CD4-positive, alpha-beta T cell treated with Interleukin-15 for 1 hour (primary cell): ENCODE results near the gene VPS26C.

Source experiments
- DNase-seq: peaks from one replicate; pipeline ENCODE4 v3.0.0-alpha.2; 2020

Gene VPS26C

GRCh38 chr21:37263827-37264600, 3.1 kb downstream of the VPS26C start:
- DNase-seq, result no peak

DNA sequence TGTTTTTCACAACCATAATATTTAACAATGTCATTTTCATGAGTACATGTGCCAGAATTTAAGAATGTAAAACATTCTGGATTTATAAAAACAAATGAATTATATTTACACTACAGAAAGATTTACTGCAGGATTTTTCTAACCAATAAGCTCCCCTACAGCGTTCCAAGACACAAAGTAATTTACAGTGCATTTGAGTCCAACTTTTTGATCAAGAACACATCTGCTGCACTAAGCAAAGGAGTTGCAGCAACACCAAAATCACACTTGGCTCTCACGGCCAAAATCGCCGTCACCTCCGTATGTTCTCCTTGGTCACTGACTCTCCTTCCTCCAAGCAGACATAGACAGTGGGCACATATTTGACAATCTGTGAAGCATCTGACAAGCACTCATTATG, 7.7 kb downstream of the VPS26C start:
- DNase-seq, result no peak

DNA sequence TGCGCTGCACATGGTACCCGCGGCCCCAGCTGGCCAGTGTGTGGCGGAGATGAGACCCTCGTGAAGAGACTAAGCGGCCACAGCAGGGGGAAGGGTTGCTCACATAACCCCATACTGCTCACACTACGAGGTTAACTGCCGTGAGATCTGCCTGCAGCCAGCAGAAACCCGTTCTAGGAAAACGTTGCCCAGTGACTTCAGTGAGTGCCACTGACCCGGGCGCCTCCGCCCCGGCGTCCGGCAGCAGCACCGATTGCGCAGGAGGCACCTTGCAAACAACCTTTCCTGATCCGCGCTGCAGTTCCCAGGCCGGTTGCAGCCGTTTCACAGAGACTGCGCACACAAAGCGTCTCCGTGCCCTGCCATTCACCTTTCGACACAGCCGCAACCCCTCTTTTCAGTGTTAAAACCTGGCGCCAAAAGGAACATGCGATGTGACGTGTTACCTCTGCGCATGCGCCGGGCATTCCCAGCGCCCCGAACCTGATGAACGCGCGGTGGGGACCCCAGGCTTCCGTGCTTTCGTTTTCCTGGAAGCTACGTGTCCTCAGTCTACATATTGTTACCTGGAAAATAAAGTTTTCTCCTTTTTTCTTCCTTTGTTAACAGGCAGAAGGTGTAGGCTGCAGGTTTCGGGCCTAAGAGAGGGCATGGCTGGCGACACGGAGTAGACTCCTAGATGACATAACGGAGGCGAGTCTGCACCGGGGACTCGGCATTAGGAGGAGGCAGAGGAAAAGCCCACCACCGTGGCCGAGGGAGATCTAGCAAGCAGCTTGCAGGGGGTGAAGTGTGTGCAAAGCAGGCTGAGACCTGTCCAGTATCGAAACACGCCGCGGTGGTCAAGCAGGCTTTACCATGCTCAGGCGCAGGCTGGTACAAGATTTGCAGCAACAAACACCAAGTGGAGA, 8.9 kb downstream of the VPS26C start:
- DNase-seq, result peak; percentile 83

GRCh38 chr21:37257511-37257966, 9.6 kb downstream of the VPS26C start:
- DNase-seq, result peak; percentile 31

DNA sequence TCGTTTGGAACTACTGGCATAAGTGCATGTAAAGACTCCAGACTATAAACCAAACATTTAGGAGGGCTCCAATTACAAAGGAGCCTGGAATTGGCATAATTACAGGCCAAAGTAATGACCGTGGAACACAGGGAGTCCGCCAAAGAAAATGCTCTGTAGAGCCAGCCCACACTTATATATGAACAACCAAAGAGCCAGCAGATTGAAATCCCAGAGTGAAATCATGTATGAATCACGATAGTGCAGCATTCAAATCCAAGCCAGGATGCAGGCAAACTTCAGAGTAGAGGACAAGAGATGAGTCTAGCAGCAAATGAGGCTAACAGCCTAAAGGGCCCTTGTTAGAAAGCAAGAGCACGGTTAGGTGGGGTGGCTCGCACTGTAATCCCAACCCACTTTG, 13.1 kb downstream of the VPS26C start:
- DNase-seq, result no peak

GRCh38 chr21:37251294-37251634, 15.9 kb downstream of the VPS26C start:
- DNase-seq, result no peak

DNA sequence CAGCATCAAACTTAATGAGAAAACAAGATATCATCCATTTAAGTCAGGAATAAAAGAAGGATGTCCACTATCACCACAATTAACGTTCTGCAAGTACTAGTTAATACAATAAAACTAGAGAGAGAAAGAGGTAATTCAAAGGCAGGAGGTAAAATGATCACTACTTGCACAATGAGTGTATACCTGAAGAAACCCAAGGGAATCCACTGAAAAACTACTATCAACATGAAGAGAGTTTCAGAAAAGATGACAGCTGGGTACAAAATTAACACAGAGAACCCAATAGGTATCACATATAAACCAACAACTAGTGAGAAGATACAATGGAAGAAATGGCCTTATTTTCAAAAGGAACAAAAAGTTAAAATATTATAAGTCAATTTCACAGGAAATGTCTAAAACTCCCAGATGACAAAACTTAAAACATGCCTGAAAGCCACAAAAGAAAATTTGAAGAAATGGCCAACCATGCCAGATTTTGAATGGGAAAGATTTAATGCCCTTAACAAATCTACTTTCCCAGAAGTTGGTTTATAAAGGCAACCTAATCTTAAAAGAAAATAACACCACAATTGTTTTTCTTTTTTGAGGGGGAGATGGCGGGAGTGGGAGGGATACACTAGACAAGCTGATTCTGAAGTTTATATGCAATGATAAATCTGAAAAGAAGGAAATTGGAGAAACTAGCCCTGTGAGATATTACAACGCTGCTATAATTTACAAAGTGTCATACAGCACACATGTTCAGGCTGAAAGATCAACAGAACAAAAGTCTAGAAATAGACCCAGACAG, 17.8 kb downstream of the VPS26C start:
- DNase-seq, result no peak

GRCh38 chr21:37248298-37248697, 18.8 kb downstream of the VPS26C start:
- DNase-seq, result no peak

DNA sequence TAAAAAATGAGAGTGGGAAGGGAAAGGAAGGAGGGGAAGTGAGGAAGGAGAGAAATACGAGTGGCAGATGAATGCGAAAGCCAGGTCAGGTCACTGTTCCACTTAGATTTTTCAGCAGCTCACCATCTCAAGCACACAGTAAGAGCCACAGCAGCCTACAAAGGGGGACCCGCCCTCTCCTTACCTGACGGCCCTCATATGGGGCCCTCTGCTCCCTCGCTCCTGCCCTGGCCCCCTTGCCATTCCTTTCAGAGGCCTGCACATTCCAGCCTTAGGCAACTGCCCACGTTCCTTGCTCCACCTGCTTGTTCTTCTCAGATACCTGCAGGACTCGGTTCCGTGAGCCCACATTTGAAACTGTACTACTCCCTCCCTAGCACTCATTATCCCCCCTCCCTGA, 22.0 kb downstream of the VPS26C start:
- DNase-seq, result no peak

DNA sequence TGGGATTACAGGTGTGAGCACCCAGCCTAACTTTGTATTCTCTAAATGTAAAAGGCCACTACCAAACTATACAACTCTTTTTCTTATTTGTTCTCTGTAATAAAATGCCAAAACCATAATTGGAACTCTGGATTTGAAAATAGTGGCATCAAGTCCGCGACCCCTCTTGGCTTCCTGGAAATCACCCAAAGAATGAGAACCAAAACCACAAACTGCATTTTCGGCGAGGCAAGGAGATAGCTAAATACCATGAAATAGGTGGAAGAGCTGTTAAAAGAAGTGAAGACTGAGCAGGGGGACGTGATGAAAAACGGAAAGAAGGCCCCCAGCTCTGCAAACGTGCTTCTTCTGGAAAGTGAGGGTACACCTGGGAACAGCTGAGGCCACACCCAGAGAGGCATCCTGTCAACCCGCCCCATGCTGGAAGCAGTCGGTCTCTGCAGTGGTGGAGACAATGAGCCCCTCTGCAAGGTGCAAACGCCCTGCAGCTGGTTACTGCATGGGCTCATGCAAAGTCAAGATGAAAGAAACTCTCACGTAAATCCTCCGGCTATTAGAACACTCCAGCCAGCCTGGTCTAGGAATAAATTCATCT, 22.5 kb downstream of the VPS26C start:
- DNase-seq, result no peak

DNA sequence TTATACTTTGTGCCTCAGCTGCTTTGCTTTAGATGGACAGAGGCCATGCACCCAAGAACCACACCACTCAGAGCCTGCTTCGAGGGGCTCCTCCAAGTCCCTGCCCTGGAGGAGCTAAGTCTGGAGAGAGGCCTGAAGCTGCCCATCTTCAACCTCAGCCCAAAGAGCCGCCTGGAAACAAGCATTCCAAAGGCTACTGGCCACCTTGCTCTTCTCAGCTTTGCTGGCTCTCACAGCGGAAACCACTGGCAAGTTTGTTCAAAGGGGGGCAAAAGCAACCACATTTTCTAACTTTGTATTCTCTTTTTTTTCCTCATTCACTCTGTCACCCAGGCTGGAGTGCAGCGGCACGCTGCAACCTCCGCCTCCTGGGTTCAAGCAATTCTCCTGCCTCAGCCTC, 23.2 kb downstream of the VPS26C start:
- DNase-seq, result no peak

- DNase-seq, result no peak
These were observed 25.7 kb downstream of the VPS26C start for GRCh38 chr21:37241426-37241825.

DNA sequence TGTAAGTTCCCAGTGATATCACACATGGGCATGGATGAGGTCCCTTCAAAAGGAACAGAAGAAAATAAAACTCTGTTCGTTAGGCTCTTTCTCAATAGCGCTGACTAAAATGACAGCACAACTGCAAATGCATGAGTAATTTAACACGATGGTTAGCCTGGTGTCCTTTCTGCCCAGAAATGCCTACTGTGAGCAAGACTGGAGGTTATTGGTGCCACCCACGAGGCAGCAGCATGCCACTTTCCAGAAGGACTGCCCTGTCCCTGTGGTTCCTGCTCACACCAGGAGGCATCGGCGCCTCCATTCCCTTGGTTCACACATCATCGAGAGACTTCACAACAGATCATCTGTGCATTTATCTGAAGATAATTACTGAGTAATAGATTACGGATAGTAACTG, 26.2 kb downstream of the VPS26C start:
- no peak for DNase-seq

GRCh38 chr21:37237764-37238163, 29.4 kb downstream of the VPS26C start:
- no peak for DNase-seq

DNA sequence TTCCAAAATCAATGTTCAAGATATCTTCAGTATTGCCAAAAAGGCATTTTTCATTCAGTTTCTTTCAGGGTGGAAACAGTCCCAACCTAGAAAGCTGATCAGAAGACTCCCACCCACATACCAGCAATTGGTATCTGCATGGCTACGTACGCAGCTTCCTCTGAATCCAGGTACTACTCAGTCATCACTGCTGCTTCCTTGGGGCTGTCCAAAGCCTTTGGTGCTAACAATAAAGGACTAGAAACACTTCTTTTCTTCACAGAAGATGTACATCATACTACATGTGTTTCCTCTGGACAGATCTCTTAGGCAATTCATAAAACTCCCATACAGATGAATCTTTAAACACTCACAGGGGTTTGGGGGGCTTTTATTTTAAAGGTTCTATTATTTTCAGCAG, 29.8 kb downstream of the VPS26C start:
- no peak for DNase-seq

GRCh38 chr21:37233551-37234146, 33.5 kb downstream of the VPS26C start:
- DNase-seq, result no peak

DNA sequence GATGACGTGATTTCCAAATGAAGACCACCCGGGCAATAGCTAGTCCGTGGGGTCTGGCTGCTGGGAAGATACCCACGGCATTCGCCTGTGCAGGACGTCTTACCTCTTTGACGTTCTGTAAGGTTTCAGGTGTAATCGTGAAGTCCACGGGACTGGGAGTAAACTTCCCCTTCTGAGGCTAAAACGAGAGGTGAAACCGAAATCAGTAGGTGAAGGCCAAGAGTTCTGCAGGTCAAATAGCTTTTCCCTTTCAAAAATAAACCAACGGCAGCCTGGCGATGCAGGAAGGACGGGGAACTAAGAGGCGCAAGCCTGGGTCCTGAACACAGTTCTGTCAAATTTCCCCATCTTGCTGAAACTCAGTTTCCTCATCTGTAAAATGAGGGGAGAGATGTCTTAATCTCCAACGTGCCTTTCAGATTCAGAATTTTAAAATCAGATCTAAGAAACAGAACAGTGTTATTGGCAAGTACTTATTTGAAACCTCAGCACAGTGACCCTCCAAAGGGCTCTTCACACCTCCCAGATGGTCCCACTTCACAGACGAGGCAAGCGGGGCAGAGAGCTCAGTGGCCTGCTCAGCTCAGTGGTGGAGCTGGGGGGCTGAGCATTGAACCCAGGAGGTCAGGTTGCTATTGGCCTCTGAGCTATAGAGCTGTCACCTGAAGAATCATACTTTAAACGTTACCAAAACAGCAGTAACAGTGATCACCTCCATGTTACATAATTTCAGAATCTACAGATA, 34.7 kb downstream of the VPS26C start:
- DNase-seq, result no peak

DNA sequence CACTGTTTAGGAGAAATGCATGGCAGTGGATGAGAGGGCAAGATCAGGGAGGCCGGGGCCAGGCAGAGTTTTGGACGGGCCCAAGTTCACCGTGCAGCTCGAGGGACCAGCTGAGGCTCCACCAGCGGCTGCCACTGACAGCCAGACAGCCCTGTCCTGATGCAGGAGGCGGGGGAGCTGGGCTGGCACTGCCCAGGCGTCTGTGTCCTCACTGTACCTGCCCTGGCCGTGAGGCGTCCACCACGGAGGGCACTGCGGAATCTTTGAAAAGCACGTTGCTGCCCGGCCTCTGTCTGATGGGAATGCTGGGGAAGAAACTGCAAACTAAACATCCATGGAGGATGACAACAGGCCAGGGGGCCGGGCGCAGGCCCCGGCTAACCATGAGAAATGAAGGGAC, 35.5 kb downstream of the VPS26C start:
- no peak for DNase-seq

GRCh38 chr21:37231249-37231645, 35.9 kb downstream of the VPS26C start:
- no peak for DNase-seq

DNA sequence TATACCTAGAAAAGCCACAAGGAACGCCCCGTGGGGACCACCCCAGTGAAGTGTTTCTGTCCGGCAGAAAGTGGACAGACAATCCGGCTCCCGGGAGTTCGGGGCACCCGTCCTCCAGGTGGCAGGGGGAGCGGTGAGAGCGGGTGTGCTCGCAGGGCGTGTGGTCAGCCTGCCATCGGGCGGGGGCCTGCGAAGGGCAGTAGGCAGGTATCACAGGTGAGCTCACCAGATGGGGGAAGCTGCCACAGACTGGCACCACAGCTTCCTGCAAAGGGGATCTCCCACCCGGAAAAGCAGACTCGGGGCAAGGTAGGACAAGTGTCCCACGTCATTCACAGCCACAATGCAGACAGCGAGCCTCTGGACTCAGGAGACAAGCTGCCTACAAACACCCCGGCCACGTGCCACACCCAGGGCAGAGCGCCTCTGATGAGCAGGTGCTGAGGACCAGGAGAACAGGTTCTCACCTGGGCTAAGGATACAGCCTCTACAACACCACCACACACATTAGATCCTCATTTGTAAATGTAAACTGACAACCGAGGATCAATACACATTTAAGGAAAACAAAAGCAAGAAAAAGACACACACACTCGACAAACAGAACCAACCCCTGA, 36.4 kb downstream of the VPS26C start:
- no peak for DNase-seq

- DNase-seq, result no peak
These were observed 39.1 kb downstream of the VPS26C start for GRCh38 chr21:37228003-37228400.
